DMS114 treated with DMSO at 0.1 percent for 48 hours (cell line): ENCODE measurements around the gene MYO3B.
"Not testable (repeated sequence)": the region's sequence is repeated elsewhere in the genome, so short reads cannot be mapped to it uniquely, and the experiment has no call there.

Source experiments
- DNase-seq: peaks from one replicate; lab custom pipeline; 2025; ENCODE audit not compliant: unreplicated experiment; lab: John Stamatoyannopoulos, UW

Gene MYO3B

GRCh38 chr2:170408461-170409163 is 230.7 kb downstream of the MYO3B start:
- no peak for DNase-seq

GRCh38 chr2:170409164-170409535 is 231.2 kb downstream of the MYO3B start:
- peak; percentile 13 for DNase-seq

DNA sequence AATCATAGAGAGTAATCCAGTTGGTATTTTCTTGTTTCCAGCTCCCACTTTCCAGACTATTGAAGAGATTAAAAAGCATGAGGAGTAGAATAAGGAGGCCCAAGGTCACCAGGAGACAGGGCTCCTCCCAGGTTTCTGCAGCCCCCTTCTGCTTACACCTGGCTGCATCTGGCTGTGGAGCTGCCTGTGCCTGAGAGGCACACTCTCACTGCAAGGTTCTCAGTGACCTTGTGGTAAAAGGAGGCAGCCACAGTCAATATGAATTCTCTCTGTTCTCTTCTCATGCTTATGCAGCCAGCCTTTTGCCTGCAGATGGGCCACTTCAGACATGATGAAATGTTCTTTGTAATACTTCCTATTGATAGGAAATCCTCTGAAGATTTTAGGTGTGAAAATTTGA is 233.7 kb downstream of the MYO3B start:
- no peak for DNase-seq

DNA sequence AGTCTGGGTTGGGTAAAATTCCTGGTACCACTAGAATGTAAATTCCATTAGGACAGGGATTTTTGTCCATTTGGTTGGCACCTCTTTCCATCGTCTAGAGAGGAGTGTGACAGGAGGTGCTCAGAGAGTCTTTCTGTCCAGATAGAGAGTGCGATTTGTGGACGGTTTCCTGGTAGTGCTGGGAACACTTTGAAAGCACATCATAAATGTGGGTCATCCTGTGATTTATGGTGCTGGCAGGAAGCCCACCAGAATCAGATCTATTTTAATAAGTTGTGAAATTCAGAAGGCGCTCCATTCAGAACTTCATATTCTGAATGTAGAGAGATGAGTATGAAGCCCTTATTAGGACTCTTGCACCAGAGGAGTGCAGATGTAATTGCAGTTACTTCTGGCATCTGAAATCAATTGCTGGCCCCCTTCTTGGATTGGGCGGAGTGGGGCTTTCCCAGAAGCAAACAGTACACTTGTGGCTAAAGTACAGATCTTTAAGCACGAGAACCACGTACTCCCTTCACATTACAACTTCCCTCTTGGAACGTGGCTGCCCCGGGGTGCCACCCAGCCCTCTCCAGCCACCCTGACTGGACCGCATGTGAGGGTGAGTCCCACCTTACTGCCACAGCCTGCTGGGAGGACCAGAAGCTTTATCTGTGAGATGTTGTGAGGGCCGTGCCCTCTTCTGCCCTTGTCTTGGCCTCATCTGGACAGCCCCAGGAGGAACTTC is 243.2 kb downstream of the MYO3B start:
- no peak for DNase-seq

- DNase-seq: no peak
Observed at GRCh38 chr2:170423919-170424318, 246.0 kb downstream of the MYO3B start.

GRCh38 chr2:170425281-170425751 is 247.4 kb downstream of the MYO3B start:
- DNase-seq: no peak

DNA sequence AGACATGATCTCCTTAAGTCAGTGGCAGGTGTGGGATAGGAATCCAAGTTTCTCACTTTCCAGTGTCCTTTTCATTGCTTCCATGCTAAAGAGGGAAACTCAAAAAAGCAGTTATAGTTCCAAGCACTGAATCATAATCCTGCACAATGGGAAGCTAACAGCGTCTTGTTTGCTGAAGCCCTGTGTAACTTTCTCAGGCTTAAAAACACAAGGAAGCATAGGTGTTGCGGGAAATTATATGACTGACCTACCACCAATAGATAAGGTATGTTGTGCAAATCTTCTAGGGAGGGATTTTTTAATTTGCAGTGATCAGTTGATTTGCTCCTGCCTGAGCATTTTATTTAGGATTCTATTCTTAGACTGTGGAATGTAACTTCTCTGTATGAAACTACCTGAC is 250.9 kb downstream of the MYO3B start:
- no peak for DNase-seq

- no peak for DNase-seq
Observed at GRCh38 chr2:170432823-170433222, 254.9 kb downstream of the MYO3B start.

- DNase-seq: no peak
Observed at GRCh38 chr2:170433448-170433847, 255.5 kb downstream of the MYO3B start.

- DNase-seq: not testable (repeated sequence)
Observed at GRCh38 chr2:170434396-170434795, 256.4 kb downstream of the MYO3B start.

DNA sequence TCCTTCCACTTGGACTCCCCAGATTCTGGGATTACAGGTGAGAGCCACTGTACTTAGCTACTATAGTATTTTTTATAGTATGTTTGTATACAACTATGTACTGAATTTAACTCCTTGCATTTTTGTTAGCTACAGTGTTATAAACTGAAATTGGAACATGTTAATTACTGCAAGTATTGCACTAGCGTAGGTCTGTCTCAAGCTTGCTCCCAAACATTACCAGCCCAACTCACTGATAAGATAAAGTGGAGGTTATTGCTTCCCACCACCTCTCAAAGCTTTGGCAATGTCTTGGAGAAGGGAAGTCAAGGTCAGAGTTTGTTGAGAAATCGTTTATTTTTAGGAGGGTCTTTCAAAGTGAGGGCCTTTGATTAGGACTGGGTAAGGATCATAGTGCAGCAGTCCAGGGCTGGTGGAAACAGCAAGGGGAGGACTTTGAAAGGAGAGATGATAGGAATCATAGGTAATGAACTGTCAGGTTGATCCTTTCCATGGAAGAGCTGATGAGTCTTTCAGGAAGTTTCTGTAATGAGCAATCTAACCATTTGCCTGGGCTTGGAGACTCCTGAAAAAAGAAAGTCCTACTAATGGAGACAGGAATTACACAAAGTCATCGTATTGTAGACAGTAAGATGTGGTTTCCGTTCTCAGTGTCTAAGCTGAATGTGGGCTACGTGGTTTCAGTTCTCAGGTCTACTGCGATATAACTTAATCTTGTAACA is 257.1 kb downstream of the MYO3B start:
- DNase-seq: no peak

DNA sequence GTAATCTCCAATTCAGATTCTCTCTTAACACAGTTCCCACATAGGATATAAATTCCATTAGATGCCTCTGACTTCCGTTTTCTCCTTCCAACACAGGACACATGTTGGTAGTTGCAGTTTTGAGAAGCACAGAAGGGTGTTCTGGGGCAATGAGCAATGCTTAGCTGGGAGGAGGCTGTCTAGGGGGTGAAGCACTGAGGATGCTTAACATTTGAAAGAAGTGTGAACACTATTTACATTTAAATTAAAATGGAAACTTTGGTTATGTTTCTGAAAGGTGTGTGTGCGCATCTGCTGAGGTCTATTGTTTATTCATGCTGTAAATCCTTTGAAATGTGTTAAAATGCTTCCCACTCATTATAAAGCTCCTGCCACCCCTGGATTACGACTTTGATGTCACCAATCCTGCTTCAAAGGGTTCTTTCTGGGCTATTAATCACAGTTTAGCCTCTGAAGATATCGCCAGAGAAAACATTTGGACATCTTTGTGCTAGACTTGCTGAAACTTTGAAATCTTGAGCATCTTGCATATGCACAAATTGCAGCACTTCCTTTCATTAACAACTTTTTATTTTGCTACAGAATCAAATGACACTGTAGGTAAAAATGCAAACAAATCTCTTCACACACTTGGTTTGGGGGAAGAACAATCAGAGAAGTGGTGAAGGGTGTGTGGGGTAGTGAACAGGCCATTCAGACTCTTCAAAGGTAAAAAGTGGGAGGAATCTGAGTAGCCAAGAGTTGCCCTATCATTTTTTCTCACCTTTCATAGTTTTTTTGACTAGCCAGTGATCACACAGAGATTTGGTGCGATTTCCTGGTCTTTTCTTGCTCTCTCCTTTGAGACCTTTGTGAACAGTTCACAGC is 258.4 kb downstream of the MYO3B start:
- no peak for DNase-seq

- no peak for DNase-seq
Observed at GRCh38 chr2:170446078-170446477, 268.1 kb downstream of the MYO3B start.

DNA sequence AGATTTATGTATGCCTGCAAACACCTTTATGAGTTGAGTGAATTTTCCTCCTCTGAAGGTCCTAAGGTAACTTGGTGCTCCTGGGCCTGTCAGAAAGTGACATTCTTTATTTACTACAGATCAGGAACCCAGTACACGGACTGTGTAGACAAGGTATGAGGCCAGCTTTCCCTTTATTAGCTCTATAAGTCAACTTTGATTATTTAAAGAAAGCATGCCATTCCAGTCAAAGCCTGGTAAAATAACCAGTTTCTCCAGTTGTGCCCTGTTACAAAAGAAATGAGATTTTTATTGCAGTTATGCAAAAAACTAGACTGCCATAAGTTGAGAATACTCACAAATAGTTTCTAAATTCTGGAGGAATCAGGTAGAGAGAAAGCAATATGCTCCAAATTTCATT is 271.1 kb downstream of the MYO3B start:
- no peak for DNase-seq

DNA sequence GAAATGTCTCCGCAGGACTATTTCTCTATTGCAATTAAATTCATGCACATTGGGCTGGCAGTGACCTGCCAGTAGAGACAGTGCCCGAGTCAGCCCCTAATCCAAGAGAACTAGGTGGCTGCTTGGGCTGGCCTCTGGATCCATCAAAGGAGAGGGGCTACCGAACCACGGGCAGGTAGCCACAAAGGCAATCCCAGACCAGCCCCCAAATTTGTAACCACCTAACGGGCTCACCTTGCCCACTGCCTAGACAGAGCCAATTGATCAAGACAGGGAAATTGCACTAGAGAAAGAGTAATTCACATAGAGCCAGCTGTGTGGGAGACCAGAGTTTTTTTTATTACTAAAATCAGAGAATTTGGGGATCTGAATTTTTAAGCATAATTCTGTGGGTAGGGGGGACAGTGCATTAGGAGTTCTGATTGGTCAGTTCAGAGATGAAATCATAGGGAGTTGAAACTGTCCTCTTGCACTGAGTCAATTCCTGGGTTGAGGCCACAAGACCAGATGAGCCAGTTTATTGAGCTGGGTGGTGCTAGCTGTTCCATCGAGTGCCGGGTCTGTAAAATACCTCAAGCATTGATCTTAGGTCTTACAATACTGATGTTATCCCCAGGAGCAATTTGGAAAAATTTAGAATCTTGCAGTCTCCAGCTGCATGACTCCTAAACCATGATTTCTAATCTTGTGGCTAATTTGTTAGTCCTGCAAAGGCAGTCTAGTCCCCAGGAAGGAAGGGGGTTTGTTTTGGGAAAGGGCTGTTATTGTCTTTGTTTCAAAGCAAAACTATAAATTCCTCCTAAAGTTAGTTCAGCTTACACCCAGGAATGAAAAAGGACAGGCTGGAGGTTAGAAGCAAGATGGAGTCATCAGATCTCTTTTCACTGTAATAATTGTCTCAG is 276.8 kb downstream of the MYO3B start:
- DNase-seq: no peak

DNA sequence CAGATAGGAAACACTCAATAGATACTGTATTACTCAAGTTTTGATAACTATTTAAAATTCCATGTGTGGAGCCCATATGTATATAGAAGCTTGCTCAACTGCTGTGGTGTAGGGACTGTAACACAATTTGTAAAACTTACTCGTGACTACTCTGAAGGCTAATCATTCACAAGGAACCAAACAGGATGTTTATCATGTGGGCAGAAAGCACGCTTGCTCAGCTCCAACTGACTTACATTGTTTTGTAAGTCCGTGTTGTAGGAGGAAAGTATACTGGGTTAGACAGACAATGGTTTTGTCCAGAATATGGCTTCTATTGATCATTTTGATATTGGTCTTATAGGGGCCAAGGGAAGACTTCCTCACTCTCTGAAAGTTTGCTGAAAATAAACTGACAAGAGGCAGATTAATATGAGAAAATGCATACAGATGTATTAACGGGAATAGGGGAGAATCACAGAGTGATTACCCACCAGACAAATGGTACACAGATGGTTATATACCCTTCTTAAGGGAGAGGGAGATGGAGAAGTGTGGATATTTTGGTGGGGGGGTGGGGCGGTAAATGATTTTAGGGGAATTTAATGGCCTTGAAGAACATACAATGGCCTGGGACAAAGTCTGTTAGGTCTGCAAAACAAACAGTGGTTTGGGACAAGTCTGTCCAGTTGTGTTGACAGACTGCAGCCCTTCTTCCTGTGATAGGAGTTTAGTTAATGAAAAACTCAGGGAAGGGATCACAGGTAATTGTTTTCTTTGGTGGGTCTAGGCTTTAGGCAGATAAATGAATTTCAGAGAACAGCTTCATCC is 277.9 kb downstream of the MYO3B start:
- DNase-seq: no peak

DNA sequence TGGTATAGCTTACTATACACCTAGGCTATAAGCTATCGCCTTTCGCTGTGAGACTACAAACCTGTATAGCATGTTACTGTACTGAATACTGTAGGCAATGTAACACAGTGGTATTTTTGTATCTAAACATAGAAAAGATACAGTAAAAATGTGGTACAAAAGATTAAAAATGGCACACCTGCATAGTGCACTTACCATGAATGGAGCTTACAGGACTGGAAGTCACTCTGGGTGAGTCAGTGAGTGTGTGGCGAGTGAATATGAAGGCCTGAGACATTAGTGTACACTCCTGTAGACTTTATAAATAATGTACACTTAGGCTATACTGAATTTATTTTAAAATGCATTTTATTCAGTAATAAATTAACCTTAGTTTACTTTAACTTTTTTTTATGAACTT is 279.0 kb downstream of the MYO3B start:
- DNase-seq: no peak

DNA sequence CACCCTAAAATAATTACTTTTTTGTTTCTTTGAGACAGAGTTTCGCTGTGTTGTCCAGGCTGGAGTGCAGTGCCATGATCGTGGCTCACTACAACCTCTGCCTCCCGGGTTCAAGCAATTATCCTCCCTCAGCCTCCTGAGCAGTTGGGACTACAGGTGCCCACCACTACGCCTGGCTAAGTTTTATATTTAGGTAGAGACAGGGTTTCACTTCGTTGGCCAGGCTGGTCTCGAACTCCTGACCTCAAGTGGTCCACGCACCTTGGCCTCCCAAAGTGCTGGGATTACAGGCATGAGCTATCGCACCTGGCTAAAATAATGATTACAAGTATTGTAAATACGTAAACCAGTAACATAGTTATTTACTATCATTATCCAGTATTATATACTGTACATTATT is 279.8 kb downstream of the MYO3B start:
- DNase-seq: no peak

- no peak for DNase-seq
Observed at GRCh38 chr2:170461889-170462288, 283.9 kb downstream of the MYO3B start.
